GM13976 (cell line): ENCODE results near the gene ZNF792.
"Not testable (repeated sequence)": the region's sequence is repeated elsewhere in the genome, so short reads cannot be mapped to it uniquely, and the experiment has no call there.

ENCODE experiments used
- DNase-seq: peaks from one replicate; pipeline ENCODE4 v3.0.0; 2012; ENCODE audit warnings: low spot score
- CTCF ChIP-seq: IDR thresholded peaks from 2 replicates; pipeline ENCODE4 v1.5.1; 2012; ENCODE audit warnings: borderline replicate concordance, mild to moderate bottlenecking; ENCODE audit not compliant: insufficient read depth; ENCODE audit errors: extremely low read depth, missing control alignments, control extremely low read depth
- in situ Hi-C: fragments of 300-500 bp; cut with MboI; formaldehyde crosslinking; loops from one replicate; pipeline ENCODE4 v1.12.0; 2022; ENCODE audit warnings: low sequenced_read_pairs, mixed read lengths, inconsistent platforms; ENCODE audit not compliant: unreplicated experiment

Gene ZNF792

DNA sequence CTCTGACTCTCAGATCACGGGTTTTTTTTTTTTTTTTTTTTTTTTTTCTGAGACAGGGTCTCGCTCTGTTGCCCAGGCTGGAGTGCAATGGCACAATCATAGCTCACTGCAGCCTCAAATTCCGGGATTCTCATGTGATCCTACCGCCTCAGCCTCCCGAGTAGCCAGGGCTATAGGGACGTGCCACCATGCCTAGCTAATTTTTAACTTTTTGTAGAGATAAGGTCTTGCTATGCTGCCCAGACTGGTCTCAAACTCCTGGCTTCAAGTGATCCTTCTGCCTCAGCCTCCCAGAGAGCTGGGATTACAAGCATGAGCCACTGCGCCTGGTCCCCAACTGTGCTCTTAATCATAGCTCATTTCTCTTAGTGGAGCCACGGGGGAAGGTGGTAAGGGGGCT is 31.5 kb upstream of the ZNF792 start:
- no peak for TF ChIP-seq CTCF
- in situ Hi-C loops, result no loop called here
- no peak for DNase-seq

- no peak for TF ChIP-seq CTCF
- in situ Hi-C loops, result no loop called here
- no peak for DNase-seq
Observed at GRCh38 chr19:34994643-34995541, 30.9 kb upstream of the ZNF792 start.

GRCh38 chr19:34994286-34994642 is 30.2 kb upstream of the ZNF792 start:
- TF ChIP-seq CTCF, result no peak
- DNase-seq, result no peak
- in situ Hi-C loops, result no loop called here

DNA sequence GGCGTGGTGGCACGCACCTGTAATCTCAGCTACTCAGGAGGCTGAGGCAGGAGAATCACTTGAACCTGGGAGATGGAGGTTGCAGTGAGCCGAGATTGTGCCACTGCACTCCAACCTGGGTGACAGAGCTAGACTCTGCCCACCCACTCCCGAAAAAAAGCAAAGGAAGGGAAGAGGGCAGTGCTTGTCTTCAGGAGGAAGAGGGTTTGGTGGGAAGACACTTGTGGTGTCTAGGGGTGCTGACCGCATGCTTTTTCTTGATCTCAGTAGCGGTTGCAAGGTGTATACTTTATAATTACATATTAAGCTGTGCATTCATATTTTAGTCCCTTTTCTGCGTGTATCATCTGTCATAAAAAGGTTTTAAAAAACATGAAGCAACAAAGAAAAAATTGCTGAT is 28.6 kb upstream of the ZNF792 start:
- in situ Hi-C loops, DNase-seq: not testable (repeated sequence)

DNA sequence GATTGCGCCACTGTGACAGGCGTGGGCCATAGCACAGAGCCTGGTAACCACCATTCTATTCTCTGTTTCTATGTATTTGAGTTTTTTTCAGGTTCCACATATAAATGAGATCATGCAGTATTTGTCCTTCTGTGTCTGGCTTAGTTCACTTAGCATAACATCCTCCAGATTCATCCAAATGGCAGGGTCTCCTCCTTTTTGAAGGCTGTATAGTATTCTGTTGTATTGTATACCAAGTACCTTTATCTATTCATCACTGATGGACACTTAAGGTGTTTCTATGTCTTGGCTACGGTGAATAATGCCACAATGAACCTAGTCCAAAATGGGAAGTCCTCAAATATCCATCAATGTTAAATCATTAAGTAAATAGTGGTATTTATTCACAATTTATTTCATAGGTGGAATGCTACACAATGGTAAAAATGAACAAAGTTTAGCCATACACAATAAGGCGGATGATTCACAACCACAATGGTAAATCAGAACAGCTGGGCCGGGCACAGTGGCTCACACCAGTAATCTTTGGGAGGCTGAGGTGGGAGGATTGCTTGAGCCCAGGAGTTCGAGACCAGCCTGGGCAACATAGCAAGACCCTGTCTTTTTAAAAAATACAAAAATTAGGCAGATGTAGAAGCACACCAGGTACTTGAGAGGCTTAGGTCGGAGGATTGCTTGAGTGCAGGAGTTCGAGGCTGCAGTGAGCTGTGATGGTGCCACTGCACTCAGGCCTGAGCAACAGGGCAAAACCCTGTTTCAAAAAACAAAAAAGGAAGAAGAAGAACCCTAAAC is 27.7 kb upstream of the ZNF792 start:
- in situ Hi-C loops, result no loop called here
- no peak for TF ChIP-seq CTCF
- DNase-seq, result no peak

DNA sequence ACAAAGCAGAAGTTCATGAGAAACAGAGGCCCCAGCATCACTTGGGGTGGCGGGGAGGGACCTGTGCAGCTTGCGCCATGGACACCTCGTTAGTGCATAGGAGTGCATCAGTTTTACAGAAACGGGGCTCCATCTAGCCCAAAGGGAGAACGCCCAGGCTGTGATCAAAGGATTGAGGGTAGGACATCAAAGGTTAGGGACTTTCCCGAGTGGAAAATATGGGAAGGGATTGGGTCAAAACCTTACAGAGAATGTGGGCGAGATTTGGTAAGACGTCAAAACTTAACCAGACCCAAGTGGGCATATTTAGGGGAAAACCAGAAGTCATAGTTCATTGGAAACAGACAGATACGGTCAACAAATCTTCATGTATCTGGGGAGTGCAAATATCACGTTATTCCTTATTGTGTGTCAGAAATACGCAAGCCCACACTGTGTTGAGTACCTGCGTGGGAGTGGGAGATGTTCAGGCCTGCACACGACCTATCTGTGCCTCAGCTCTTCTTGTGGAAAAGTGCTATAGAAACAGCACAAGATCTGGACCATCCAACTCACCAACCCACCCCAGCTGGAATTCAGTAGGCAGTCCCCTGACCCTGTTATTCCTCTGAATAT is 26.7 kb upstream of the ZNF792 start:
- TF ChIP-seq CTCF, result no peak
- in situ Hi-C loops, result no loop called here
- peak; percentile 55 for DNase-seq
